ENCODE data around the gene MCTP1. TPM values are rescaled to one million over a fixed set of nuclear protein-coding genes. Genes with fewer than 3 reads are reported as not detected.

Gene MCTP1
- total and polyA plus RNA-seq, 10 of the 15 experiments (the other 5 are each of a cell fraction or from before 2014, with no cell fraction given) = 12.6 to 45.9 (median 18.8) TPM

GRCh38 chr5:94849821-94850736 is 434.8 kb downstream of the MCTP1 start:
- H3K9ac ChIP-seq (ENCODE audit: control insufficient read depth, insufficient read depth, low read length) = no peak overlapping the region
- H3K4me1 ChIP-seq (ENCODE audit: control insufficient read depth, insufficient read depth, low read length) = no peaks in the 10 kb centered on the region
- H3K9me3 ChIP-seq (replicated peaks; ENCODE audit: control insufficient read depth, insufficient read depth, low read length) = no peaks in the 10 kb centered on the region
- ChIA-PET CTCF (interaction anchor here (0.8 to 3.6 kb wide), 19 partner anchors 9 to 330 kb away, joined by 3 to 31 read pairs (median 4); no protein-coding TSS in a partner anchor), POLR2A (interaction anchor here (1.4 kb wide), 1 partner anchor 8 kb away, joined by 3 read pairs; no protein-coding TSS in a partner anchor), SMC1A (ENCODE audit: uncharacterized antibody, unreplicated experiment) (interaction anchor here (0.6 to 4.5 kb wide), 24 partner anchors 8 to 1045 kb away, joined by 3 to 24 read pairs (median 3); no protein-coding TSS in a partner anchor), RAD21 (ENCODE audit: unreplicated experiment) (interaction anchor here (0.7 to 1.9 kb wide), 10 partner anchors 18 to 346 kb away, joined by 3 to 22 read pairs (median 4); partner anchors contain the start of genes KIAA0825 and SLF1)
- intact Hi-C loops (cut with micrococcal nuclease; ENCODE audit: unreplicated experiment) = loop anchor here (1.0 to 5.0 kb wide), 4 partner anchors 111 to 325 kb away; partner anchors contain the start of genes KIAA0825 and SLF1
- peak; percentile 16 for DNase-seq (ENCODE audit: low read depth, low spot score)
- no peaks in the 10 kb centered on the region for H3K79me2 ChIP-seq (ENCODE audit: control insufficient read depth, insufficient read depth, low read length)
- ATAC-seq = peak; percentile 92
- no peak overlapping the region for H3K27ac ChIP-seq (ENCODE audit: control insufficient read depth, insufficient read depth)
- in situ Hi-C loops (cut with MboI) = no loop called here
- no peaks in the 10 kb centered on the region for H4K20me1 ChIP-seq (ENCODE audit: control insufficient read depth, insufficient read depth)
- peak; percentile 52 for FAIRE-seq
- H3K4me2 ChIP-seq (ENCODE audit: control insufficient read depth, insufficient read depth) = no peak overlapping the region
- H2AFZ ChIP-seq (ENCODE audit: control insufficient read depth, low read depth, low read length) = no peak overlapping the region
- H3K27me3 ChIP-seq (replicated peaks in 1 of 2; ENCODE audit: control insufficient read depth in 2 of 2, insufficient read depth in 2 of 2, low read length in 1 of 2) = no peaks in the 10 kb centered on the region
- no peak overlapping the region for H3K4me3 ChIP-seq
- no TSS peak for BruUV-seq (replicated peaks)
- H3K36me3 ChIP-seq (ENCODE audit: control insufficient read depth in 2 of 2, insufficient read depth in 2 of 2, low read length in 1 of 2) = no peaks in the 10 kb centered on the region
- WGBS (ENCODE audit: insufficient coverage, insufficient replicate concordance, low lambda C conversion rate, missing lambda C conversion rate) = 12% methylated on average over 10 of the region's 10 CpGs
- no peak for TF ChIP-seq BACH1 (IDR thresholded peaks at IDR 0.05; ENCODE audit: borderline replicate concordance)
- TF ChIP-seq HDAC6 (IDR thresholded peaks at IDR 0.05; ENCODE audit: unreplicated experiment) = no peak
- TF ChIP-seq, protein P1, sequence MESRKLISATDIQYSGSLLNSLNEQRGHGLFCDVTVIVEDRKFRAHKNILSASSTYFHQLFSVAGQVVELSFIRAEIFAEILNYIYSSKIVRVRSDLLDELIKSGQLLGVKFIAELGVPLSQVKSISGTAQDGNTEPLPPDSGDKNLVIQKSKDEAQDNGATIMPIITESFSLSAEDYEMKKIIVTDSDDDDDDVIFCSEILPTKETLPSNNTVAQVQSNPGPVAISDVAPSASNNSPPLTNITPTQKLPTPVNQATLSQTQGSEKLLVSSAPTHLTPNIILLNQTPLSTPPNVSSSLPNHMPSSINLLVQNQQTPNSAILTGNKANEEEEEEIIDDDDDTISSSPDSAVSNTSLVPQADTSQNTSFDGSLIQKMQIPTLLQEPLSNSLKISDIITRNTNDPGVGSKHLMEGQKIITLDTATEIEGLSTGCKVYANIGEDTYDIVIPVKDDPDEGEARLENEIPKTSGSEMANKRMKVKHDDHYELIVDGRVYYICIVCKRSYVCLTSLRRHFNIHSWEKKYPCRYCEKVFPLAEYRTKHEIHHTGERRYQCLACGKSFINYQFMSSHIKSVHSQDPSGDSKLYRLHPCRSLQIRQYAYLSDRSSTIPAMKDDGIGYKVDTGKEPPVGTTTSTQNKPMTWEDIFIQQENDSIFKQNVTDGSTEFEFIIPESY (IDR thresholded peaks at IDR 0.05) = no peak
- no peak for TF ChIP-seq MYB (IDR thresholded peaks at IDR 0.05; ENCODE audit: borderline replicate concordance, low read depth, low read length)
- no peak; the same call in 1 of the 2 replicates for TF ChIP-seq IRF4 (IDR thresholded peaks at IDR 0.05; ENCODE audit: low read depth, low read length)
- no peak for TF ChIP-seq BRCA1 (IDR thresholded peaks at IDR 0.05; ENCODE audit: low read depth, low read length)
- no peak for TF ChIP-seq ZZZ3 (IDR thresholded peaks at IDR 0.05; ENCODE audit: control insufficient read depth, insufficient read length, low read depth)
- TF ChIP-seq ZNF384 (IDR thresholded peaks at IDR 0.05; ENCODE audit: borderline replicate concordance, low read depth, low read length) = no peak
- TF ChIP-seq, protein P2, sequence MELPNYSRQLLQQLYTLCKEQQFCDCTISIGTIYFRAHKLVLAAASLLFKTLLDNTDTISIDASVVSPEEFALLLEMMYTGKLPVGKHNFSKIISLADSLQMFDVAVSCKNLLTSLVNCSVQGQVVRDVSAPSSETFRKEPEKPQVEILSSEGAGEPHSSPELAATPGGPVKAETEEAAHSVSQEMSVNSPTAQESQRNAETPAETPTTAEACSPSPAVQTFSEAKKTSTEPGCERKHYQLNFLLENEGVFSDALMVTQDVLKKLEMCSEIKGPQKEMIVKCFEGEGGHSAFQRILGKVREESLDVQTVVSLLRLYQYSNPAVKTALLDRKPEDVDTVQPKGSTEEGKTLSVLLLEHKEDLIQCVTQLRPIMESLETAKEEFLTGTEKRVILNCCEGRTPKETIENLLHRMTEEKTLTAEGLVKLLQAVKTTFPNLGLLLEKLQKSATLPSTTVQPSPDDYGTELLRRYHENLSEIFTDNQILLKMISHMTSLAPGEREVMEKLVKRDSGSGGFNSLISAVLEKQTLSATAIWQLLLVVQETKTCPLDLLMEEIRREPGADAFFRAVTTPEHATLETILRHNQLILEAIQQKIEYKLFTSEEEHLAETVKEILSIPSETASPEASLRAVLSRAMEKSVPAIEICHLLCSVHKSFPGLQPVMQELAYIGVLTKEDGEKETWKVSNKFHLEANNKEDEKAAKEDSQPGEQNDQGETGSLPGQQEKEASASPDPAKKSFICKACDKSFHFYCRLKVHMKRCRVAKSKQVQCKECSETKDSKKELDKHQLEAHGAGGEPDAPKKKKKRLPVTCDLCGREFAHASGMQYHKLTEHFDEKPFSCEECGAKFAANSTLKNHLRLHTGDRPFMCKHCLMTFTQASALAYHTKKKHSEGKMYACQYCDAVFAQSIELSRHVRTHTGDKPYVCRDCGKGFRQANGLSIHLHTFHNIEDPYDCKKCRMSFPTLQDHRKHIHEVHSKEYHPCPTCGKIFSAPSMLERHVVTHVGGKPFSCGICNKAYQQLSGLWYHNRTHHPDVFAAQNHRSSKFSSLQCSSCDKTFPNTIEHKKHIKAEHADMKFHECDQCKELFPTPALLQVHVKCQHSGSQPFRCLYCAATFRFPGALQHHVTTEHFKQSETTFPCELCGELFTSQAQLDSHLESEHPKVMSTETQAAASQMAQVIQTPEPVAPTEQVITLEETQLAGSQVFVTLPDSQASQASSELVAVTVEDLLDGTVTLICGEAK (IDR thresholded peaks at IDR 0.05; ENCODE audit: borderline replicate concordance) = no peak
- TF ChIP-seq MEF2A (IDR thresholded peaks at IDR 0.05; ENCODE audit: insufficient read depth, low read depth, low read length) = no peak
- TF ChIP-seq TCF3 (IDR thresholded peaks at IDR 0.05; ENCODE audit: borderline replicate concordance, insufficient read depth, low read depth, low read length) = no peak
- TF ChIP-seq CREM (IDR thresholded peaks at IDR 0.05; ENCODE audit: low read depth) = peak; percentile 10; the same call in 1 of the 2 replicates
- TF ChIP-seq, protein P3, sequence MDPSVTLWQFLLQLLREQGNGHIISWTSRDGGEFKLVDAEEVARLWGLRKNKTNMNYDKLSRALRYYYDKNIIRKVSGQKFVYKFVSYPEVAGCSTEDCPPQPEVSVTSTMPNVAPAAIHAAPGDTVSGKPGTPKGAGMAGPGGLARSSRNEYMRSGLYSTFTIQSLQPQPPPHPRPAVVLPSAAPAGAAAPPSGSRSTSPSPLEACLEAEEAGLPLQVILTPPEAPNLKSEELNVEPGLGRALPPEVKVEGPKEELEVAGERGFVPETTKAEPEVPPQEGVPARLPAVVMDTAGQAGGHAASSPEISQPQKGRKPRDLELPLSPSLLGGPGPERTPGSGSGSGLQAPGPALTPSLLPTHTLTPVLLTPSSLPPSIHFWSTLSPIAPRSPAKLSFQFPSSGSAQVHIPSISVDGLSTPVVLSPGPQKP (IDR thresholded peaks at IDR 0.05; ENCODE audit: low read depth, low read length) = no peak
- TF ChIP-seq BCL11A (IDR thresholded peaks at IDR 0.05; ENCODE audit: low read depth, low read length) = no peak
- TF ChIP-seq TBL1XR1 (IDR thresholded peaks at IDR 0.05; ENCODE audit: low read depth, low read length) = no peak
- TF ChIP-seq POLR2AphosphoS2 (IDR thresholded peaks at IDR 0.05; ENCODE audit: low read depth, low read length) = no peak

All from GM12878 (cell line).